Stimulated activated CD4-positive, alpha-beta T cell treated with anti-CD3 and anti-CD28 coated beads, Interleukin-1b, Interleukin-23, amount 100 ng/mL, for 24 hours (primary cell): Measurements from ENCODE around the gene CD79B.
"Not testable (repeated sequence)": the region's sequence is repeated elsewhere in the genome, so short reads cannot be mapped to it uniquely, and the experiment has no call there.

Experiments
- DNase-seq, 4 experiments: peaks; one replicate each; pipeline ENCODE4 v3.0.0-alpha.2; 2020; ENCODE audit warnings: low read depth in 4 of 4, low spot score in 1 of 4

Gene CD79B

GRCh38 chr17:63934183-63935112 lies 2.3 kb upstream of the CD79B start:
- DNase-seq = no peak

GRCh38 chr17:63933598-63933997 lies 1.5 kb upstream of the CD79B start:
- no peak for DNase-seq

GRCh38 chr17:63932721-63933120 lies 590 bp upstream of the CD79B start:
- DNase-seq = no peak

GRCh38 chr17:63930951-63931575 lies 1.1 kb downstream of the CD79B start:
- DNase-seq = peak in 2 of 4 experiments; percentile 15 to 60

- DNase-seq = no peak
These were observed 2.0 kb downstream of the CD79B start for GRCh38 chr17:63929860-63930766.

- DNase-seq = no peak
These were observed 3.0 kb downstream of the CD79B start for GRCh38 chr17:63928966-63929695.

GRCh38 chr17:63928172-63928666 lies 3.9 kb downstream of the CD79B start:
- no peak for DNase-seq

- no peak for DNase-seq
These were observed 4.5 kb downstream of the CD79B start for GRCh38 chr17:63927464-63928171.

GRCh38 chr17:63926164-63926563 lies 6.0 kb downstream of the CD79B start:
- no peak for DNase-seq

GRCh38 chr17:63925615-63926014 lies 6.5 kb downstream of the CD79B start:
- no peak for DNase-seq

GRCh38 chr17:63922402-63922801 lies 9.7 kb downstream of the CD79B start:
- DNase-seq = not testable (repeated sequence)

- not testable (repeated sequence) for DNase-seq
These were observed 11.4 kb downstream of the CD79B start for GRCh38 chr17:63920779-63921178.

GRCh38 chr17:63920050-63920449 lies 12.1 kb downstream of the CD79B start:
- not testable (repeated sequence) for DNase-seq

- peak; percentile 53 to 61 (median 56) for DNase-seq
These were observed 12.8 kb downstream of the CD79B start for GRCh38 chr17:63919311-63919723.

GRCh38 chr17:63918789-63919305 lies 13.3 kb downstream of the CD79B start, which contains the start of gene GH1:
Gene GH1 (minus strand): TSS chr17:63918839. CDS start chr17:63918776, 63 bp downstream.
- not testable (repeated sequence) for DNase-seq

GRCh38 chr17:63918305-63918704 lies 13.8 kb downstream of the CD79B start:
- no peak for DNase-seq

GRCh38 chr17:63917646-63918045 lies 14.5 kb downstream of the CD79B start:
- DNase-seq = no peak

- DNase-seq = not testable (repeated sequence)
These were observed 14.9 kb downstream of the CD79B start for GRCh38 chr17:63917206-63917605.

- DNase-seq = no peak
These were observed 15.5 kb downstream of the CD79B start for GRCh38 chr17:63916566-63917185.
